Left renal pelvis (tissue), 4 donors: ENCODE results near the gene SLC6A18. TPM values are rescaled to one million over a fixed set of nuclear protein-coding genes. Genes with fewer than 3 reads are reported as not detected.
"Not testable (repeated sequence)": the region's sequence is repeated elsewhere in the genome, so short reads cannot be mapped to it uniquely, and the experiment has no call there.

ENCODE experiments used
- DNase-seq, 4 donors: peaks; one replicate each; pipeline ENCODE4 v3.0.0-alpha.2; 2013; ENCODE audit warnings: low read depth in 4 of 4, low spot score in 3 of 4
- polyA plus RNA-seq, 4 donors: library from polyadenylated mRNA; unstranded; fragments of 120-200 nt; gene quantifications; one replicate each; pipeline ENCODE4 v1.2.1, GENCODE V29; 2013; ENCODE audit not compliant: insufficient read length in 4 of 4

Gene SLC6A18
- polyA plus RNA-seq, 4 donors: 0.11 to 5.1 (median 1.2) TPM; not detected in 1

DNA sequence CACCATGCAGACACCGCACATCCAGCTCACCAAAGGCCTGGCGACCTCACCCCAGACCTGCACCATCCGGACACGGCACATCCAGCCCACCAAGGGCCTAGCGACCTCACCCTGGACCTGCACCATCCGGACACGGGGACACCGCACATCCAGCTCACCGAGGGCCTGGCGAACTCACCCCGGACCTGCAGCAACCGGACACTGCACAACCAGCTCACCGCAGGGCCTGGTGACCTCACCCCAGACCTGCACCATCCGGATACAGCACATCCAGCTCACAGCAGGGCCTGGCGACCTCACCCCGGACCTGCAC, 58.5 kb downstream of the SLC6A18 start:
- not testable (repeated sequence) for DNase-seq

DNA sequence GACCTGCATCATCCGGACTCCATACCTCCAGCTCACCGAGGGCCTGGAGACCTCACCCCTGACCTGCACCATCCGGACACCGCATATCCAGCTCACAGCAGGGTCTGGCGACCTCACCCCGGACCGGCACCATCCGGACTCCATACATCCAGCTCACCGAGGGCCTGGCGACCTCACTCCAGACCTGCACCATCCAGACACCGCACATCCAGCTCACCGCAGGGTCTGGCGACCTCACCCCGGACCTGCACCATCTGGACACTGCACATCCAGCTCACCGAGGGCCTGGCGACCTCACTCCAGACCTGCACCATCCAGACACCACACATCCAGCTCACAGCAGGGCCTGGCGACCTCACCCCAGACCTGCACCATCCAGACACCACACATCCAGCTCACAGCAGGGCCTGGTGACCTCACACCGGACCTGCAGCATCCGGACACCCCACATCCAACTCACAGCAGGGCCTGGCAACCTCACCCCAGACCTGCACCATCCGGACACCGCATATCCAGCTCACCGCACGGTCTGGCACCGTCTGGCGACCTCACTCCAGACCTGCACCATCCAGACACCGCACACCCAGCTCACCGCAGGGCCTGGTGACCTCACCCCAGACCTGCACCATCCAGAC, 59.3 kb downstream of the SLC6A18 start:
- not testable (repeated sequence) for DNase-seq

DNA sequence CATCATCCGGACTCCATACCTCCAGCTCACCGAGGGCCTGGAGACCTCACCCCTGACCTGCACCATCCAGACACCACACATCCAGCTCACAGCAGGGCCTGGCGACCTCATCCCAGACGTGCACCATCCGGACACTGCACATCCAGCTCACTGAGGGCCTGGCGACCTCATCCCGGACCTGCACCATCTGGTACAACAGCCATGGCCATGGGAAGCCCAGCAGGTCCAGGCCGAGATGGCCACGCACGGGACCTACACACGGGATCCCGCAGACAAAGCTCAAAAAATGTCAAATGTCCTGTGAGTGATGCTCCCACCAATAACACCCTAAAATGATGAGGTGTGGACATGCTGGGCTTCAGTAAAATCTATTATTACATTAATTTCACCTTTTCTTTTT, 60.0 kb downstream of the SLC6A18 start:
- no peak for DNase-seq

DNA sequence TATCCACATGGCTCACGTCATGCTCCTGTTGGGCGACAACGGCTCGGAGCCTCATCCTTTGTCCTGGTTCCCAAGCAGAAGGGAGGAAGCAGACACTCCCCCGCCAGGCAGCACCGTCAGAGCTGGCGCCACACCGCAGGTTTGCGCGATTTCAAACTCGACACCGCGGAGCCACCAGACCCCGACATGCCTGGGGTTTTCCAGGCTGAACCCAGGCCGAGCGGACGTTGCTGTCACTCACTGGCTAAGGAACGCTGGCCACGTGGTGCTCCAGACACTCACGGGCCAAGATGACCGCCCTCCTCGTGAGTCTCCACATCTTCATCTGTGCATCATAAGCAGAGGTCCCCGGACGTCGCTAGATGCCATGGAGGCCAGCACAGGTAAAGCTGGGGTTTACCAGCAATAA, 60.7 kb downstream of the SLC6A18 start:
- no peak for DNase-seq

DNA sequence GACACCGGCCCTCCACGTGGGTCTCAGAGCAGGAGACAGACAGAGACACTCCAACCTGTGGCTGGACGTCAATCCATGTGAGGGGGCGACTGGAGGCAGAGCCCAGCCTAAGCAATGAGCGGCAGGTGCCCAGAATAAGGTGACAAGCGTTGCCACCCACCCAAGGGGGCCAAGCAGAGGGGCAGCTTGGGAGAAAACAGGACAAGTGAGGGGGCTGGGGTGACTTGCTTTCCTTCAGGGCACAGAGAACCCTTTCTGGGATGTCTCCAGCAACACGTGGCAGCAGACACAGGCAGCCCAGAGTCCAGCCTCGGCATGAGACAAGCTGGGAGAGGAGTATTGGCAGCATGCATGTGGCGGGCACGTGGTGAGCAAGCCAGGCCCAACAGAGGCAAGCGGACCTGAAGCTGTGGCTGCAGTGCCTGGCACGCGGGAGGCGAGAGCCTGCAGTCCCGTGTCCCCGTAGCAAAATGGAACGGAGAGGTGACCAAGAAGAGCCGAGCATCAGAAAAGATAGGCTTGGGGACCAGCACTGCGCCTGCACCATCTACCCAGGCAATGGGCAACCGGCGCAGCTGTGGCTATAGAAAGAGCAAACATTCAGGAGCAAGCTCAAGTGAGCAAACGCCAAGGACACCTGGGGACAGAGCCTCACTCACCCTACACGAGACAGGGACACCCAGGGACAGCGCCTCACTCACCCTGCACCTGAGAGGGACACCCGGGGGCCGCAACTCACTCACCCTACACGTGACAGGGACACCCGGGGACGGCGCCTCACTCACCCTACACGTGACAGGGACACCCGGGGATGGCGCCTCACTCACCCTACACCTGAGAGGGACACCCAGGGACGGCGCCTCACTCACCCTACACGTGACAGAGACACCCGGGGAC, 63.5 kb downstream of the SLC6A18 start:
- DNase-seq: no peak

DNA sequence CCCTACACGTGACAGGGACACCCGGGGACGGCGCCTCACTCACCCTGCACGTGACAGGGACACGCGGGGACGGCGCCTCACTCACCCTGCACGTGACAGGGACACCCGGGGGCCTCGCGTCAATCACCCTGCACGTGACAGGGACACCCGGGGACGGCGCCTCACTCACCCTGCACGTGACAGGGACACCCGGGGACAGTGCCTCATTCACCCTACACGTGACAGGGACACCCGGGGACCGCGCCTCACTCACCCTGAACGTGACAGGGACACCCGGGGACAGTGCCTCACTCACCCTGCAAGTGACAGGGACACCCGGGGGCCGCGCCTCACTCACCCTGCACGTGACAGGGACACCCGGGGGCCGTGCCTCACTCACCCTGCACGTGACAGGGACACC, 64.4 kb downstream of the SLC6A18 start:
- DNase-seq: not testable (repeated sequence)

DNA sequence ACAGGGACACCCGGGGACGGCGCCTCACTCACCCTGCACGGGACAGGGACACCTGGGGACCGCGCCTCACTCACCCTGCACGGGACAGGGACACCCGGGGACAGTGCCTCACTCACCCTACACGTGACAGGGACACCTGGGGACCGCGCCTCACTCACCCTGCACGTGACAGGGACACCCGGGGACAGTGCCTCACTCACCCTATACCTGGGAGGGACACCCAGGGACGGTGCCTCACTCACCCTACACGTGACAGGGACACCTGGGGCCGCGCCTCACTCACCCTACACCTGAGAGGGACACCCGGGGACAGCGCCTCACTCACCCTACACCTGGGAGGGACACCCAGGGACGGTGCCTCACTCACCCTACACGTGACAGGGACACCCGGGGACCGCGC, 65.8 kb downstream of the SLC6A18 start:
- DNase-seq: not testable (repeated sequence)

DNA sequence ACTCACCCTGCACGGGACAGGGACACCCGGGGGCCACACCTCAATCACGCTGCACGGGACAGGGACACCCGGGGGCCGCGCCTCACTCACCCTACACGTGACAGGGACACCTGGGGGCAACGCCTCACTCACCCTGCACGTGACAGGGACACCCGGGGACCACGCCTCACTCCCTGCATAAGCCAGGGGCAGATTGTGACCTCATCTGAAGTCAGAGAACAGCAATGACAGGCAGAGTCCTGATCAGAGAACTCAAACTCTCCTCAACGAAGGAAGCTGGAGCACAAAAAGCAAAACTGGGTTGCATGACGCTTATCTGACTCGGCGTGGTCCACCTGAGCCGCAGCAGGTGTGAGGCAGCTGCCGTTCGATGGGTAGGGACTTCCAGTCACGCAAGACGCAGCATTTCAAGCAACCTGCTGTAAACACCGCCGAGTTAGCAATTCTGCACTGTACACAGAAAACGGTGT, 66.5 kb downstream of the SLC6A18 start:
- no peak for DNase-seq

DNA sequence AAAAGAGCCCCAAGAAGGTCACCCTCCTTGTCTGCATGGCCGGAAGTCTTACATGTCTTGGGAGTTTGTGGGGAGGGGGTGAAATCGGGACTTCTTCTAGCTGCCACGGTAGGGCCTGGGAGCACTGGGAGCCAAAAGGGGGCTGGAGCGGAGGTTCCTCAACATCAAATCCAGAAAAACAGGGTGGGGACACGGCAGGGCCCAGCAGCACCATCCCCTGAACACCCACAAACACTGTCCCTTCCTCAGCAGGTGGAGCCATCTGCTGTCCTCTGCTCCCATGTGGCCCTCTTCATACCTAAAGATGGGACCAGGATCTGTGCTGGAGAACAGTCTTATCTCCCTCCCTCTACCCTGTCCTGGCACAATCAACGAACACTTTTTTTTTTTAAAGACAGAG, 67.0 kb downstream of the SLC6A18 start:
- DNase-seq: no peak

DNA sequence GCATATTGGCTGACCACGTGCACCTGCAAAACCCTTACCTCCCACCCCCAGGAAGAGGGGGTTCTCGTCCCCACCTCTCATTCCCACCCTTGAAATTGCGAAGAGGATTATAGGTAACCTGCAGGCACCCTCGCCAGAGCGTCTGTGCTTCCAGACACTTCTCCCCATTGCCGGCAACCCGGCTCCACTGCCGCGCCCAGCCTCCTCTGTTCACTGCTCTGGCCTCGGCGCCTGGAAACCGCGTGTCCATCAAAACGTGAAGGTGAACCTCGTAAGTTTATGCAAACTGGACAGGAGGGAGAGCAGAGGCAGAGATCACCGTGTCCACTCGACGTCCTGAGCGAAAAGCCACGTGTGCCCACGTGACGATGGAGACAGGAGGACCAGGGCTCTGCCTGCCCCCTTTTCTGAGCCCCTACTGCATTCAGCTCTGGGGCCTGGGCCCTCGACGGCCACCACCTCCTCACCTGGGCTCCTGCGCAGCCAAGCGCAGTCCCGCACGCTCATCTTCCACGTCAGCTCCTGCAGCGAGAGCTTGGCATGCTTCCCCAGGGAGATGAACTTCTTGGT, 67.8 kb downstream of the SLC6A18 start:
- no peak for DNase-seq

DNA sequence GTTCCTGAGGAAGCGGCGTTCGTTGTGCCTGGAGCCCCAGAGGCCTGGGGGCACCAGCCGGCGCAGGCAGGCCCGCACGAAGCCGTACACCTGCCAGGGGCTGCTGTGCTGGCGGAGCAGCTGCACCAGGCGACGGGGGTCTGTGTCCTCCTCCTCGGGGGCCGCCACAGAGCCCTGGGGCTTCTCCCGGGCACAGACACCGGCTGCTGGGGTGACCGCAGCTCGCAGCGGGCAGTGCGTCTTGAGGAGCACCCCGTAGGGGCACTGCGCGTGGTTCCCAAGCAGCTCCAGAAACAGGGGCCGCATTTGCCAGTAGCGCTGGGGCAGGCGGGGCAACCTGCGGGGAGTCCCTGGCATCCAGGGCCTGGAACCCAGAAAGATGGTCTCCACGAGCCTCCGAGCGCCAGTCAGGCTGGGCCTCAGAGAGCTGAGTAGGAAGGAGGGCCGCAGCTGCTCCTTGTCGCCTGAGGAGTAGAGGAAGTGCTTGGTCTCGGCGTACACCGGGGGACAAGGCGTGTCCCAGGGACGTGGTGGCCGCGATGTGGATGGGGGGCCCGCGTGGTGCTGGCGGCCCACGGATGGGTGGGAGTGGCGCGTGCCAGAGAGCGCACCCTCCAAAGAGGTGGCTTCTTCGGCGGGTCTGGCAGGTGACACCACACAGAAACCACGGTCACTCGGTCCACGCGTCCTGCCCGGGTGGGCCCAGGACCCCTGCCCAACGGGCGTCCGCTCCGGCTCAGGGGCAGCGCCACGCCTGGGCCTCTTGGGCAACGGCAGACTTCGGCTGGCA, 68.4 kb downstream of the SLC6A18 start:
- DNase-seq: no peak

DNA sequence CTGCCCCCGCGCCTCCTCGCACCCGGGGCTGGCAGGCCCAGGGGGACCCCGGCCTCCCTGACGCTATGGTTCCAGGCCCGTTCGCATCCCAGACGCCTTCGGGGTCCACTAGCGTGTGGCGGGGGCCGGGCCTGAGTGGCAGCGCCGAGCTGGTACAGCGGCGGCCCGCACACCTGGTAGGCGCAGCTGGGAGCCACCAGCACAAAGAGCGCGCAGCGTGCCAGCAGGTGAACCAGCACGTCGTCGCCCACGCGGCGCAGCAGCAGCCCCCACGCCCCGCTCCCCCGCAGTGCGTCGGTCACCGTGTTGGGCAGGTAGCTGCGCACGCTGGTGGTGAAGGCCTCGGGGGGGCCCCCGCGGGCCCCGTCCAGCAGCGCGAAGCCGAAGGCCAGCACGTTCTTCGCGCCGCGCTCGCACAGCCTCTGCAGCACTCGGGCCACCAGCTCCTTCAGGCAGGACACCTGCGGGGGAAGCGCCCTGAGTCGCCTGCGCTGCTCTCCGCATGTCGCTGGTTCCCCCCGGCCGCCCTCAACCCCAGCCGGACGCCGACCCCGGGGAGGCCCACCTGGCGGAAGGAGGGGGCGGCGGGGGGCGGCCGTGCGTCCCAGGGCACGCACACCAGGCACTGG, 69.1 kb downstream of the SLC6A18 start:
- no peak for DNase-seq

DNA sequence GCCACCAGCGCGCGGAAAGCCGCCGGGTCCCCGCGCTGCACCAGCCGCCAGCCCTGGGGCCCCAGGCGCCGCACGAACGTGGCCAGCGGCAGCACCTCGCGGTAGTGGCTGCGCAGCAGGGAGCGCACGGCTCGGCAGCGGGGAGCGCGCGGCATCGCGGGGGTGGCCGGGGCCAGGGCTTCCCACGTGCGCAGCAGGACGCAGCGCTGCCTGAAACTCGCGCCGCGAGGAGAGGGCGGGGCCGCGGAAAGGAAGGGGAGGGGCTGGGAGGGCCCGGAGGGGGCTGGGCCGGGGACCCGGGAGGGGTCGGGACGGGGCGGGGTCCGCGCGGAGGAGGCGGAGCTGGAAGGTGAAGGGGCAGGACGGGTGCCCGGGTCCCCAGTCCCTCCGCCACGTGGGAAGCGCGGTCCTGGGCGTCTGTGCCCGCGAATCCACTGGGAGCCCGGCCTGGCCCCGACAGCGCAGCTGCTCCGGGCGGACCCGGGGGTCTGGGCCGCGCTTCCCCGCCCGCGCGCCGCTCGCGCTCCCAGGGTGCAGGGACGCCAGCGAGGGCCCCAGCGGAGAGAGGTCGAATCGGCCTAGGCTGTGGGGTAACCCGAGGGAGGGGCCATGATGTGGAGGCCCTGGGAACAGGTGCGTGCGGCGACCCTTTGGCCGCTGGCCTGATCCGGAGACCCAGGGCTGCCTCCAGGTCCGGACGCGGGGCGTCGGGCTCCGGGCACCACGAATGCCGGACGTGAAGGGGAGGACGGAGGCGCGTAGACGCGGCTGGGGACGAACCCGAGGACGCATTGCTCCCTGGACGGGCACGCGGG, 69.9 kb downstream of the SLC6A18 start, which contains the start of gene TERT:
TSS of gene TERT (minus strand) at position 234 of the 815 bp plus-strand sequence. CDS start at position 155, 79 bp downstream.
- DNase-seq: no peak

DNA sequence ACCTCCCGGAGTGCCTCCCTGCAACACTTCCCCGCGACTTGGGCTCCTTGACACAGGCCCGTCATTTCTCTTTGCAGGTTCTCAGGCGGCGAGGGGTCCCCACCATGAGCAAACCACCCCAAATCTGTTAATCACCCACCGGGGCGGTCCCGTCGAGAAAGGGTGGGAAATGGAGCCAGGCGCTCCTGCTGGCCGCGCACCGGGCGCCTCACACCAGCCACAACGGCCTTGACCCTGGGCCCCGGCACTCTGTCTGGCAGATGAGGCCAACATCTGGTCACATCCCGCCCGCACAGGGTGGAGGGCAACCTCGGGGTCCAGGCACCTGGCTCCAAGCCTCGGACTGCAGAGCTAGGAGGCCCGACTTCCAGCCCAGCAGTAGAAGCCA, 70.5 kb downstream of the SLC6A18 start:
- no peak for DNase-seq

Other genes starting within 250 kb of the SLC6A18 start
- gene NKD2, start 216.6 kb upstream of the SLC6A18 start, polyA plus RNA-seq: 10 to 100 TPM in 3 of 4 donors, 1 to 10 TPM in 1; 7.8 to 25.3 (median 15.1) TPM
- gene SLC12A7, start 113.3 kb upstream of the SLC6A18 start, polyA plus RNA-seq: 10 to 100 TPM; 24.1 to 41.4 (median 34.1) TPM
- 10 to 100 TPM in 3 of 4 donors, under 1 TPM in 1; 0.78 to 70.8 (median 42.4) TPM for gene SLC6A19, start 23.8 kb upstream of the SLC6A18 start, polyA plus RNA-seq
- under 1 TPM; 0.05 to 0.76 (median 0.24) TPM for gene TERT, start 69.7 kb downstream of the SLC6A18 start, polyA plus RNA-seq
- 100 to 1,000 TPM in 3 of 4 donors, 10 to 100 TPM in 1; 71.9 to 133 (median 118) TPM for gene CLPTM1L, start 119.7 kb downstream of the SLC6A18 start, polyA plus RNA-seq
- gene SLC6A3, start 220.1 kb downstream of the SLC6A18 start, polyA plus RNA-seq: under 1 TPM; 0.14 to 0.72 (median 0.56) TPM